HTR-8/SVneo (cell line): ENCODE data around the gene FGD6.
"Not testable (repeated sequence)": the region's sequence is repeated elsewhere in the genome, so short reads cannot be mapped to it uniquely, and the experiment has no call there.

Source experiments
- DNase-seq: peaks from one replicate; pipeline ENCODE4 v3.0.0; 2011; ENCODE audit warnings: low spot score, mixed read lengths; ENCODE audit not compliant: insufficient read length
- FAIRE-seq: peaks from 2 replicates; lab custom pipeline; 2011; peaks lifted over from hg19 to GRCh38; lab: Jason Lieb, UNC

FGD6 gene

DNA sequence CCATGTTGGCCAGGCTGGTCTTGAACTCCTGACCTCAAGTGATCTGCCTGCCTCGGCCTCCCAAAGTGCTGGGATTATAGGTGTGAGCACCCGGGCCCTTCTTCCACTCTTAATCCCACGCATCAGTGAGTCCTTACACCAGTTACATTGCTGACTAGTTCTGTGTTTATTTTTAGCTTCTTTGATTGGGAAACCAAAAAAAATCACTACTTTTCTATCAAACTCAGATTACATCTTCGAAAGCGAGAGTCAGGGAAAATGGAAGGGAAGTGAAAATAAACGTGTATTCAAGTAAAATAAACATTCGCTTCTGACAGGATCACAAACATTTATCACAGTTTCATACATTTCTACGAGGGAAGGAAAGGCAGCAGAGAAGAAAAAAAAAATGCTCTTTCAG, 32.2 kb downstream of the FGD6 start:
- FAIRE-seq (no peak), DNase-seq (no peak)

DNA sequence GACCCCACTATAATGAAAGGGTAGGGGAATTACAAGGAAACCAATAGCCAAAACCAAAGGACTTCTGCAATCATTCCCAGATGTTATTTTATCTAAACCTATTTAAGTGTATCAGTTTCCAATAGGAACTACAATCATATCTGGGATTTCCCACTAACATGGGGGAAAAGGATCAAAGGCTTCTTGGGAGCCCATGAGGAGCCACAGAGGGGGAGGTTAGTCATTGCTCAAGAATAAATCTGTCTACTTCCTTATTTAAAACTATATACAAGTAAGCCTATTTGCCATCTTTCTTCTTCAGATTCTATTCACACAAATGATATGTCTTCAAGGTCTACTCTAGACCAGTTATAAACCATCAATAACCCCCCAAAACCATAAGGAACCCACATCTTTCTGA, 33.1 kb downstream of the FGD6 start:
- DNase-seq (no peak), FAIRE-seq (no peak)

DNA sequence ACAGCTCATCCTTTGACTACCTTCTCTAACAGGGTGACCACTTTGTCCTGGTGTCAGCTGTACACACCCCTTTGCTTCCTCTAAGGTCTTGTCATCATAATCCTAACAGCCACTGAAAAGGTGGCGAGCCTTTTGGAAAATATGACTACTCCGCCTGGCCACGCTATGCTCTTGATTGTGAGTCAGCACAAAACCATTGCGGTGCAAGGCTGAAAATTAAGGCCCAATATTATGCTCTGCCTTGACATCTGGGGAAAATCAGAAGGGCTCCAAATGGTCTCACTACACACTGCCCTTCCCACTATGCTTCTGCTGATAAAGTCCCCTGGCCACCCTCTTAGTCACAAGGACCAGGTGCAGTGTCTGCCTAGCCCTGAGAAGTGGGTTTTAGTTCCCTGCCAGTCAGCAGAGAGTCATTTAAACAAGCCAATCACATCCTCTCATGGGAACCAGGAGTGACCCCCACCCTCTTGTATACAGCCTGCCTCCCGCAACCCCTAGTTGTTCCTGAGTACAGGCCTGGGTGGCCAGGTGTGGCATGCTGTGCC, 34.3 kb downstream of the FGD6 start:
- DNase-seq: no peak
- no peak for FAIRE-seq

DNA sequence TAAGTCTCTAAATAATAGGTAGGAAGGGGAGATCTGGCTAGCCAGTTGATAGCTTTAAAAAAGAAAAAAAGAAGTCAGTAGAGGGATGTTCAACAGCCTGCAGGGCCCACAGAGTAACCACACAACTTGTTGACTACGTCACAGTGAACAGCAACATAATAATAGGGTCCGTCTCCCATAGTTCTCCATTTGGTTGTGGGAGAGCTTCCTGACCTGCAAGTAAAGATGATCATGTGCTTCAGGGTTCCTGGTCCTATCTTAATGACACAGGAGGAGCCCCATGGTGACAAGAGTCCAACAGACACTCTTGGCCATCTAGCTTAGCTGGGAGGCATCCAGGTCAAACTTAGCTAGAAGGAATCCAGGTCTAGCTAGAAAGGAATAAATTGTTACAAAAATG, 36.2 kb downstream of the FGD6 start:
- no peak for DNase-seq
- no peak for FAIRE-seq

DNA sequence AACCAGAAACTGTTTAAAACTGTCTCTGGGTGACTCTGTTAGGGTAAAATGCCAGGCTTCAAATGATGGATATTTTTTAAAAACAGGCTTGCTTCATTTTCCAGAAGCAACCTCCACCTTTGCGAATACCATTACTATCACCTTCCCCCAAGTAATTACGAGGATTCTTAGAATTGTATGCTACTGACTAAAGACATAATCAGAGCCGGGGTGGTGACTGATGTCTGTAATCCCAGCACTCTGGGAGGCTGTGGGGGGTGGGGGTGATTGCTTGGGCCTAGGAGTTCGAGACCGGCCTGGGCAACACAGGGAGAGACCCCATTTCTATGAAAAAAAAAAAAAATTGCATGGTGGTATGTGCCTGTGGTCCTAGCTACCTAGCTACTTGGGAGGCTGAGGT, 38.3 kb downstream of the FGD6 start:
- DNase-seq (no peak), FAIRE-seq (no peak)

DNA sequence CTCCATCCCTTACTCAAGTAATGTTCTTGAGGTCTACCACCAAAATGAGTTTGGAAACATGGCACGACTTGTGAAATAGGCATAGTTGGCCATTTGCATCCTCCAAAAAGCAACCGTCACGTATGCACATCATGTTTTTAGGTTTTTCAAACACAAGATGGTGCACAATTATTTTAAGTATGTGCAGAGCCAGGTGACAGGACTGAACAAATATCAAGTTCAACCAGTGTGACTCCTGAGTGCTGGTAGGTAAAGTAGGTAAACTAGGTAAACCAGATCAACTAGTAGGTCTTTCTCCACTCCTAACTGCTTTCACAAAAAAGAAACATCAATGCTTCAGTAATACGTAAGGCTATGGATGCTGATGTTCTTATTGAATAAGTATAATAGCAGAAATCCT, 39.1 kb downstream of the FGD6 start:
- FAIRE-seq (no peak), DNase-seq (no peak)

DNA sequence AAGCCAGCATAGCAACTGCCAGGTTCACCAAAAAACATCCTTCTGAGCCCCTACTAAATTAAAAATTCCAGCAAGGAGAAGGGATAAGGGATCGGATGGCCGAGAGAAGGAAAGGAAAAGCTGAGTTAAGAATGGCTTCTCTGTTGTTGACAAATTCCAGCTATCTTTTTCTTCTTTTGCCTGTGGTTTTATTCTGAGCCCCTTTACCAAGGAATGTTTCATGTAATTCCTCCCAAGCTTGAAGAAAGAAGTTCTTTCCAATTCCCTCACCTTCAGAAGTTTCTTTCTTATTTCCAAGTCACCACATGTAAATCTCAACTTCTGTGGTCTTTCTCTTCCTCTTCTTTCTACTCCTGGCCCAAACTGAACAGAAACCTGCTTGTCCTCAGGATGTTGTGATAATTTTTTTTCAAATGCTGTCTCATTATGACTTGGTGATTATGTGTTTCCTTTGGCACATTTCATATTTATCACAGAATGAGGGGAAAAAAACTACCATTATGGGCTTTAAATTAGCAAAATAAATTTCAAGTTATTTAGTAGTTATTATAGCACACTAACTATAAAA, 40.0 kb downstream of the FGD6 start:
- FAIRE-seq: no peak
- DNase-seq: no peak

DNA sequence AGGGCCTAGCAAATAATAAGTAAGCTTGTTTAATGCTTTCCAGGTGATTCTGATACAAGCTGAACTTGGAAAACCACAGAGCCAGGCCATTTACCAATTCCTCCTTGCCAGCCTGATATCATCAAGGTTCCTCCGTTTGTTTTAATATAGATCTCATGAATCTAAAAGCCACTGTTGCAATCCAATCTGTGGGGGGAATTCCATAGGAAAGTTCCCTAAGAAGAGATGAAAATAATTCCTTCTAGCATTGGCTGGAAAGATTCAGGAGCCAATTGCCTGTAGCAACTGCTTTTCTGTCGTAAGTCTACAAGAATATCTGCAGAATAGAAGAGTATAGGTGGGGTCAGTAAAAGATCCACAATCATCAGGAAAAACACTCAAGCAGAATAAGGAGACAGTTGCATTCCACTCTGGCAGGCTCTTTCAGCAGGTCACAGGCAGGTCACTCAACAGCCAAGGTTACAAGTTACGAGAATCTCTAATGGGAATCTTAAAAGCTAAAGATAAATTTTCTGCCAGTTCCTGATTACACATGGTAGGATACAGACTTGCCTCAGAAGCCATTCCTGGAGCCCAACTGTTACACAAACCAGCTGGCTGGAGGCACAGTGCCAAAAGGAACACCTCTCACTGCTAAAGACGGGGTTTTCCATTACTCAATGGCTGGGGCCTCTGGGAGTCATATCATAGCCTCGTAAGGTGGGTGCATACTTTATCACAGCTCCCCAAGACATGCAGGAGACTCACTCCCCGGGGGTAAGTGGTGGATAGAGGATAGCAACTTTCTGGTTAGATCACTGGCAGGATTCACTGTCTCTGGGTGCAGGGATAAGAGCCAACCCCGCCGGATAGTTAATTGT, 43.6 kb downstream of the FGD6 start:
- FAIRE-seq (no peak), DNase-seq (peak; percentile 37)

DNA sequence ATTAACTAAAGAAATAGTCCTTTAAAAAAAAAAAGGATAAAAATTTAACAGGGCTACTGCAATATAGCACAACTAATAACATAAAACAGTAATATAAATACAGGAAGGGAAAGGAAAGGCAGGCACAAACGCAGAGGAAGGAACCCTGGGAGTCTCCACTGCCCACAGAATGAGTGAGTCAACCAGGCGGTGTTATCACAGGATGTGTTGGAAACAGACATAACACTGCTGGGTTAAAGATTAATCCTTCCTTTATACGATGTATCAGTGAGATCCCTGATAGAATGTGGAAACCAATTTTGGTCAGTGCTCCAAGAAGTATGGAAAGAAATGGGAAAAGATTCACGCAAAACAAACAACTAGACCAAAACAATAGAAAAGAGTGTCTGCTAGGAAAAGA, 47.9 kb downstream of the FGD6 start:
- DNase-seq: peak; percentile 59

DNA sequence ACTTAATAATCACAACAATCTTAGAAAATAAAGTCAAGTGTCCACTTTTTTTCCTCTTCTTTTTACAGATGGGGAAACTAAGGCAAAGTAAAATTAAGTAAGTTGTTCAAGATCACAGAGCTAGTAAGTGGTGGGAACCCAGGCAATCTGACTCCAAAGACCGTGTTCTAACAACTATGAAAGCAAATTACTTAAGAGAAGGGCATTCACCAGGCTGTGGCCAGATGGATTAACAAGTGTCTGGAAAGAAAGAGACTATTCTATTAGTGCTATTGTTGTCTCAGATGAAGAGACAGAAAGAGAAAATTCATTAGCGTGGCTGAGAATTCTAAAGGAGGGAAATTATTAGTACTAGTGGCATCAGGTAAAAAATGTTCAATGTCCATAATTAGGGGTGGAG, 48.5 kb downstream of the FGD6 start:
- FAIRE-seq (no peak), DNase-seq (no peak)

More for the DNA sequence above, 47.9 kb downstream of the FGD6 start:
- no peak for FAIRE-seq

DNA sequence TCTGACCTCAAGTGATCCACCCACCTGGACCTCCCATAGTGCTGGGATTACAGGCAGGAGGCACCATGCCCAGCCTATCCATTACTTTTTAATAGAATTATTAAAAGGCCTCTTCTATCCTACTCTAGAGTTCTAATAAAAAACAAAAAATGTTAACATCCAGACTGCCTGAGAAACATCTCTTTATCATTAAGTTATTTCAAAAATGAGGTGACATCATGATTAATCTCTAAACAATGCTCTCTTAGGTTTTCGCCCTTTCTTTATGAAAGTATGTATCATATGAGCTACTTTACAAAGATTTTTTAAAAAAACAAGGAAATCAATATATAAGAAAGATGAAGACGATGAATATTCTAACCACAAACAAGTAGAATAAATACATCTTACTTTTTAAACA, 52.6 kb downstream of the FGD6 start:
- no peak for FAIRE-seq
- no peak for DNase-seq

DNA sequence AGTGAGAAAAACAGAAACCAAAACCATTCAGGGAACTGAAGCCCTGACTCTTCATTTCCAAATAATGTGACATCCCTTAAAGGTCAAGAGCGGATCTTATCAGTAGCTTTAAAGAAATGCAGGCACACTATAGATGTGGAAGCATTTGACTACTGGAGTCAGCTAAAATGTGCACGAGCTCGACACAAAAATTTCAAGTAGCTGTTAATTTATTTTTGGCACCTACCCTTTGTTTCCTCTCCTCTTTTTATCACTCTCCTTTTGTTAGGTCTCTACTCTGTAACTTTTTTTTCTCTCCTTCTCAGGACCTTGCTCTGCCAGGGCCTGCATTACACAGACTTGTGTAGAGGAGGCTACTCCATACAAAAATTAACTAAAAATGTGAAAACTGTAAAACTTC, 58.3 kb downstream of the FGD6 start:
- FAIRE-seq (no peak), DNase-seq (no peak)

DNA sequence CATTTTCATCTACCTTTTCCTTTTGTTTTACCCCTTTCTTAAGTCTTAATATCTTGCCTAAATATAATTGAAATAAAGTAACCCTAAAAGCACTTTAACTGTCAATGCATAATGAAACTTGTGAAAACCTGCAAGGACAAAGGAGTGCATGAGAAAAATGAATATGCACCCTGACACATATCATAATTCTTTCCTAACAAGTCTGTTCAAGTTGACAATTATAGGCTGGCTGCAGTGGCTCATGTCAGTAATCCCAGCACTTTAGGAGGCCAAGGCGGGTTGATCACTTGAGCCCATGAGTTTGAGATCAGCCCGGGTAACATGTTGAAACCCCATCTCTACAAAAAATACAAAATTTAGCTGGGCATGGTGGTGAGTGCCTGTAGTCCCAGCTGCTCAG, 65.4 kb downstream of the FGD6 start:
- DNase-seq (no peak), FAIRE-seq (no peak)

DNA sequence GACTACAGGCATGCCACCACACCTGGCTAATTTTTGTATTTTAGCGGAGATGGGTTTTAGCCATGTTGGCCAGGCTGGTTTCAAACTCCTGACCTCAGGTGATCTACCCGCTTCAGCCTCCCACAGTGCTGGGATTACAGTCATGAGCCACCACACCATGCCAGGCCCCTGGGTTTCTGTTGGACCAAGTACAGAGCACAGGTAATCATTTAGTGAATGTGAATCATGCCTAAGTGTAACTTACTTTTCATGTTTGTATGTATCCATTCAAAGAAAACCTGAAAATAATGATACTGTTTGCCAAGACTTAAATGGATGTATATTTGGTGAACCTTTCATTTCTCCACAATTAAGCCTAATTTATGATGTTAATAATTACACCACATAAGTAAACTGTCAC, 65.9 kb downstream of the FGD6 start:
- DNase-seq: no peak
- FAIRE-seq: no peak

DNA sequence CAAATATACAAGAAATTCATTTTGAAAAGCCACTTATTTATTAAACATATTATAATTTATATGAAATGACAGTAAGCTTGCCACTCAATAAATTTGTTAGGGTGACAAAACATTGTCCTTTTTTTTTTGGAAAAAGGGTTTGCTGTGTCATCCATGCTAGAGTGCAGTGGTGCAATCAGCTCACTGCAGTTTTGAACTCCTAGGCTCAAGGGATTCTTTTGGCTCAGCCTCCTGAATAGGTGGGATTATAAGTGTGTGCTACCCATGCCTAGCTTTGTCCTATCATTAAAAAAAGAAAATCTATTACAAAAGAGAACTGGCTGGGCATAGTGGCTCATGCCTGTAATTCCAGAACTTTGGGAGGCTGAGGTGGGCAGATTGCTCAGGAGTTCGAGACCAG, 66.8 kb downstream of the FGD6 start:
- no peak for DNase-seq
- no peak for FAIRE-seq

DNA sequence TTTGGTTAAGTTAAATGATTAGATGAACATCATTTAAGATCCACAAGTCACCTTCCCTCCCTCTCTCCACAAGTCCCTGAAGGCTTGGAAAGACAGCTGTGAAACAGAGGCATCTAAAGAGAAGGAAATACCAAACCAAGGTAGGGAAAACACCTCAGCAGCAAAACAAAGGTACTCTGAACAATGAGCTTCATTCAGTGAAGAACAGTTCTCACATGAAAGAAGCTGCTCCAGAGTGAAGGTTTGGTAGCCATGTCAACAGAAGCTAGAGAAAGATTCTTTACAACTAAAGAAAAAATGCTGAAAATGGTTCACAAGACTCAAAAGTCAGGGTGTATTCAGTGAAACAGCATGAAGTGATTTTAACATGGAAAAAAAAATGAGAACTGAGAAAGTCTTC, 69.4 kb downstream of the FGD6 start:
- no peak for DNase-seq
- FAIRE-seq: no peak

DNA sequence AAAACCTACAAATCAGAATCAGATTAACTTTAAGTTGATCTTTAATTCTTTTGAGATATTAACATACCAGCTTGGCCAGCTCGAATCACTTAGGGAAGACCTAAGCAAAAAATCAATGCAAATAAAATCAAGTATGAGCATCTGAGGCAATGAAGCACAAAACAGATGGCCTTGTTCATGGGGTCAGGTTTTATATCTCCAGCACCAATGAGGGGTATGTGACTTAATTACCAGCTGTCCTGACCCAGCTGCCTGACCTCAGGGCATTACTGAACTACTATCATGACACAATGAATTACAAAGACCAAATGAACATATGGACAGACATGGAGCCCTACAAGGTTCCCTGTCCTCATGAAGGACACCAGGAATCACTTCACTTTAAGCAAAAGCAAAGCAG, 70.5 kb downstream of the FGD6 start:
- no peak for FAIRE-seq

DNA sequence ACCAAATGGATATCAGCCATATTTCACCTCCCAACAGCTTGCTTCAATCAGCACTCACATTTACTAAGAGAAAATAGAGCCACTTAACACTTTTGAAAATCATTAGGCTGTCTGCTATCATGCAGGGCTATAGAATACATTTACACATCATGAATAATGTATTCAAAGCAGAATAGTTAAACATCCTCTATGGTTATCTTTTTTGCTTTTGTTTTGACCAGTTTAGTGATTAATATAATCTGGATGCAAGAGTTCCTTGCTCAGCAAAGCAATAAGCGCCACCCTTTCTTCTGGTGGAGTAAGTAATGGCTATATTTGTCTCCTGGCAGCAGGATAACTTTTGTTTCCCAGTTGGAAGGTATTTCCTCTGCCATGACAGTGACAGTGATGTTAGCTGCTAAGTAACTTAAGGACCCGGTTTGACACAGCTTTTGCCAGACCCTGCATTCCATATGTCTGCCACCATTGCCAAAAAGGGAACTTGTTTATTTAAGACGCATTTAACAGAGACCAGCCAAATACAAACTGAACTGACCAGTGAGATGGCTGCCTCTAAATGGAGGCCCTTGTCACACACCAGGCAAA, 73.6 kb downstream of the FGD6 start:
- no peak for DNase-seq
- FAIRE-seq: no peak

More for the DNA sequence above, 70.5 kb downstream of the FGD6 start:
- no peak for DNase-seq

DNA sequence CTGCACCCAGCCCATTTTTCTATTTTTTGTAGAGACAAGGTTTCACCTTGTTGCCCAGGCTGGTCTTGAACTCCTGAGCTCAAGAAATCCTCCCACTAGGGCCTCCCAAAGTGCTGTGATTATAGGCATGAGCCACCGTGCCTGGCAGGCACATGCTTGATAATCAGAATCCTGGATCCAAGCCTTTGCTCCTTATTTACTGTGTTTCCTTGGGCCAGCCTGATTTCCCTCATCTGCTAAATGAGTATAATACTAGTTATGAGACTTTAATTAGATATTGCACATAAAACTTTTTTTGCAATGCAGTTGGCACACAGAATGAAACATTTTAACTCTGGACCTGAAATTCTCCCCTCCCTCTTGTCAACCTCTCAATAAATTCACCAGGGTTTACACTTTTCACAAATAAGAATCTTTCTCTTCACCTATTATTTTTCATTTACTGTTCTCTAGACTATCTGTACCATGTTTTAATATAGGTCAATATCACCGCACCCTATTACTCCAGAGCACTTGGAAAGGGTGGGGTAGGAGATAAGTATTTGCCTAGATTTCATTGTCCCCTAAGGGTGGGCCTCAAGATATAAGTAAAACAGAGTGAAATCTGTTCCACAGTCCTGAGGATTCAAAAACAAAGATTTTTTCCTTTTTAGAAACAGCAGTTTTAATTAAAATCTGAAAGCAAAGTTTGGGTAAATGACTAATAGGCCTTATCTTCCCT, 74.7 kb downstream of the FGD6 start:
- DNase-seq: no peak
- no peak for FAIRE-seq

DNA sequence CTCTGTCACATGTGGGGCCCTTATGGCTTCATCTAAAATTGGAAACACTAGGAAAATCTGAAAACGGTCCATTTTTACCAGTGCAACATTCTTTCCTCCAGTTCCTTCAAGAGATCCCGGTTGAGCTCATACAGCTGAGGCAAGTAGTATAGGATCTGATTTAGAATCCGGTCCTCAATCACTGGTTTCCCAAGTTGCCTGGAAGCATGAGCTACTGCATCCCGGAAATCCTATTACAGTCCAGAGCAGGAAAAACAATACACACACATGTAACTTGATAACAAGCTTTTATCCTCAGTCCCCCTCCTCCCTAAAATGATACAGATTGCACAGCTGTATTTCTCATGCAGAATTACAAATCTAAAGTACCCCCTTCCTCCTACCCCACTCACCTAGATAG, 76.0 kb downstream of the FGD6 start:
- DNase-seq (no peak), FAIRE-seq (no peak)

DNA sequence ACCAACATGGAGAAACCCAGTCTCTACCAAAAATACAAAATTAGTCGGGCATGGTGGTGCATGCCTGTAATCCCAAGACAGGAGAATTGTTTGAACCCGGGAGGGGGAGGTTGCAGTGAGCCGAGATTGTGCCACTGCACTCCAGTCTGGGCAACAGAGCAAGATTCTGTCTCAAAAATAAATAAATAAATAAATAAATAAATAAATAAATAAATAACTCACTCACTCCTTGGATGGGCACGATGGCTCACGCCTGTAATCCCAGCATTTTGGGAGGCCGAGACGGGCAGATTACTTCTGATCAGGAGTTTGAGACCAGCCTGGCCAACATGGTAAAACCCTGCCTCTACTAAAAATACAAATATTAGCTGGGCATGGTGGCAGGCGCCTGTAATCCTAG, 79.2 kb downstream of the FGD6 start:
- FAIRE-seq: not testable (repeated sequence)

More for the DNA sequence above, 79.2 kb downstream of the FGD6 start:
- DNase-seq: not testable (repeated sequence)
